Measurements from ENCODE around the gene CCND2.

Gene CCND2

GRCh38 chr12:4256043-4256826 is 17.3 kb upstream of the CCND2 start:
- FAIRE-seq (peak; percentile 89), DNase-seq (ENCODE audit: low spot score) (no peak)

- DNase-seq (ENCODE audit: low spot score): no peak
- no peak for FAIRE-seq
Measured at GRCh38 chr12:4257442-4257841, 16.1 kb upstream of the CCND2 start.

GRCh38 chr12:4259099-4259498 is 14.5 kb upstream of the CCND2 start:
- DNase-seq (ENCODE audit: low spot score) (no peak), FAIRE-seq (no peak)

- FAIRE-seq (no peak), DNase-seq (ENCODE audit: low spot score) (no peak)
Measured at GRCh38 chr12:4261655-4262054, 11.9 kb upstream of the CCND2 start.

GRCh38 chr12:4265280-4265679 is 8.3 kb upstream of the CCND2 start:
- FAIRE-seq (peak; percentile 72), DNase-seq (ENCODE audit: low spot score) (no peak)

GRCh38 chr12:4266990-4267389 is 6.6 kb upstream of the CCND2 start:
- DNase-seq (ENCODE audit: low spot score) (no peak), FAIRE-seq (no peak)

- FAIRE-seq: no peak
- no peak for DNase-seq (ENCODE audit: low spot score)
Measured at GRCh38 chr12:4267704-4268328, 5.7 kb upstream of the CCND2 start.

GRCh38 chr12:4268329-4269181 is 5.0 kb upstream of the CCND2 start:
- FAIRE-seq (peak; percentile 94), DNase-seq (ENCODE audit: low spot score) (no peak)

GRCh38 chr12:4269279-4269991 is 4.1 kb upstream of the CCND2 start:
- no peak for FAIRE-seq
- DNase-seq (ENCODE audit: low spot score): peak; percentile 73

GRCh38 chr12:4270016-4270830 is 3.3 kb upstream of the CCND2 start:
- FAIRE-seq (peak; percentile 92), DNase-seq (ENCODE audit: low spot score) (no peak)

- DNase-seq (ENCODE audit: low spot score) (peak; percentile 59), FAIRE-seq (no peak)
Measured at GRCh38 chr12:4270831-4271716, 2.5 kb upstream of the CCND2 start.

- DNase-seq (ENCODE audit: low spot score) (peak; percentile 92), FAIRE-seq (no peak)
Measured at GRCh38 chr12:4271717-4272423, 1.7 kb upstream of the CCND2 start.

GRCh38 chr12:4272424-4273272 is 914 bp upstream of the CCND2 start:
- peak; percentile 92 for FAIRE-seq
- DNase-seq (ENCODE audit: low spot score): no peak

GRCh38 chr12:4273273-4273651 is 300 bp upstream of the CCND2 start:
- DNase-seq (ENCODE audit: low spot score) (no peak), FAIRE-seq (no peak)

GRCh38 chr12:4274396-4275015 is 944 bp downstream of the CCND2 start:
- DNase-seq (ENCODE audit: low spot score): peak; percentile 37
- FAIRE-seq: peak; percentile 17

- DNase-seq (ENCODE audit: low spot score): peak; percentile 52
Measured at GRCh38 chr12:4275016-4275869, 1.7 kb downstream of the CCND2 start.

GRCh38 chr12:4275870-4276301 is 2.3 kb downstream of the CCND2 start:
- DNase-seq (ENCODE audit: low spot score) (no peak), FAIRE-seq (peak; percentile 82)

More at GRCh38 chr12:4275016-4275869, 1.7 kb downstream of the CCND2 start:
- no peak for FAIRE-seq

All from urothelium cell line (cell line).